Vagina (tissue), 2 donors: Measurements from ENCODE around the gene AXIN1.

Experiments
- CTCF ChIP-seq, 3 experiments: fragments of 450-650 bp in 2 of 3; fragments of 200-600 bp in 1 of 3; sonication (generic) in 1 of 3; IDR thresholded peaks; one replicate each; pipeline ENCODE4 v1.5.1; 2017 to 2019; ENCODE audit warnings: antibody characterized with exemption in 3 of 3, mild to moderate bottlenecking in 2 of 3, moderate library complexity in 2 of 3
- POLR2A ChIP-seq, 2 donors: fragments of 450-650 bp; IDR thresholded peaks; one replicate each; pipeline ENCODE4 v1.6.1; 2017; ENCODE audit warnings: antibody characterized with exemption in 2 of 2, mild to moderate bottlenecking in 2 of 2, moderate library complexity in 2 of 2
- POLR2AphosphoS5 ChIP-seq, 2 donors: sonication (generic); formaldehyde crosslinking; IDR thresholded peaks; one replicate each; pipeline ENCODE4 v1.9.0; 2017; ENCODE audit warnings: antibody characterized with exemption in 2 of 2, mild to moderate bottlenecking in 2 of 2, low read depth in 1 of 2; ENCODE audit not compliant: insufficient read depth in 1 of 2

- no peak for TF ChIP-seq CTCF (IDR thresholded peaks at IDR 0.05)
- no peak for TF ChIP-seq POLR2AphosphoS5 (IDR thresholded peaks at IDR 0.05; ENCODE audit: insufficient read depth in 1 of 2, low read depth in 1 of 2)
- TF ChIP-seq POLR2A (IDR thresholded peaks at IDR 0.05), result no peak
Measured at GRCh38 chr16:269061-269796, 83.3 kb downstream of the AXIN1 start.
